T1000 (cell line): ENCODE data around the gene CATSPERB.
"Not testable (repeated sequence)": the region's sequence is repeated elsewhere in the genome, so short reads cannot be mapped to it uniquely, and the experiment has no call there.

ENCODE experiments used
- DNase-seq: peaks from one replicate; lab custom pipeline; 2025; ENCODE audit warnings: mixed read lengths; lab: John Stamatoyannopoulos, UW

Gene CATSPERB

GRCh38 chr14:91669867-91670266 lies 62.0 kb downstream of the CATSPERB start:
- no peak for DNase-seq

- not testable (repeated sequence) for DNase-seq
Measured at GRCh38 chr14:91667101-91667500, 64.8 kb downstream of the CATSPERB start.

- no peak for DNase-seq
Measured at GRCh38 chr14:91660790-91661189, 71.1 kb downstream of the CATSPERB start.

GRCh38 chr14:91654836-91655235 lies 77.0 kb downstream of the CATSPERB start:
- no peak for DNase-seq

GRCh38 chr14:91653451-91653850 lies 78.4 kb downstream of the CATSPERB start:
- DNase-seq = no peak

GRCh38 chr14:91649930-91650329 lies 82.0 kb downstream of the CATSPERB start:
- DNase-seq = no peak

- DNase-seq = no peak
Measured at GRCh38 chr14:91647856-91648255, 84.0 kb downstream of the CATSPERB start.

GRCh38 chr14:91636604-91637003 lies 95.3 kb downstream of the CATSPERB start:
- no peak for DNase-seq

- DNase-seq = no peak
Measured at GRCh38 chr14:91624757-91625156, 107.1 kb downstream of the CATSPERB start.

- no peak for DNase-seq
Measured at GRCh38 chr14:91614187-91614586, 117.7 kb downstream of the CATSPERB start.

GRCh38 chr14:91613459-91614112 lies 118.3 kb downstream of the CATSPERB start:
- no peak for DNase-seq

- DNase-seq = no peak
Measured at GRCh38 chr14:91611528-91611927, 120.4 kb downstream of the CATSPERB start.

- no peak for DNase-seq
Measured at GRCh38 chr14:91609161-91609560, 122.7 kb downstream of the CATSPERB start.

GRCh38 chr14:91607322-91608047 lies 124.4 kb downstream of the CATSPERB start:
- DNase-seq = no peak

GRCh38 chr14:91606851-91607250 lies 125.0 kb downstream of the CATSPERB start:
- DNase-seq = no peak

GRCh38 chr14:91604611-91605010 lies 127.3 kb downstream of the CATSPERB start:
- not testable (repeated sequence) for DNase-seq

GRCh38 chr14:91599994-91600393 lies 131.9 kb downstream of the CATSPERB start:
- DNase-seq = no peak

GRCh38 chr14:91595736-91596135 lies 136.2 kb downstream of the CATSPERB start:
- no peak for DNase-seq

GRCh38 chr14:91593957-91594356 lies 137.9 kb downstream of the CATSPERB start:
- DNase-seq = not testable (repeated sequence)

- DNase-seq = no peak
Measured at GRCh38 chr14:91586410-91586809, 145.5 kb downstream of the CATSPERB start.

- DNase-seq = no peak
Measured at GRCh38 chr14:91585856-91586255, 146.0 kb downstream of the CATSPERB start.

- DNase-seq = no peak
Measured at GRCh38 chr14:91582761-91583160, 149.1 kb downstream of the CATSPERB start.

GRCh38 chr14:91580876-91581577 lies 150.9 kb downstream of the CATSPERB start:
- no peak for DNase-seq
